K562 (cell line): ENCODE data around the gene VWA7. TPM values are rescaled to one million over a fixed set of nuclear protein-coding genes. Genes with fewer than 3 reads are reported as not detected.

Experiments used
- BDP1 ChIP-seq: IDR thresholded peaks from 3 replicates; pipeline ENCODE4 v1.6.1; 2011; ENCODE audit not compliant: insufficient read length, insufficient read depth
- CC2D1A ChIP-seq: fragments of 450-650 bp; IDR thresholded peaks from 2 replicates; pipeline ENCODE4 v1.6.1; 2017; ENCODE audit warnings: mild to moderate bottlenecking
- CCAR2 ChIP-seq: fragments of 200-400 bp; formaldehyde crosslinking; IDR thresholded peaks from 2 replicates; pipeline ENCODE4 v1.6.1; 2017; ENCODE audit warnings: mild to moderate bottlenecking, low read depth, low read length
- FOXK1 ChIP-seq: sonication (generic); formaldehyde crosslinking; IDR thresholded peaks from 2 replicates; pipeline ENCODE4 v1.8.0; 2022; ENCODE audit warnings: missing genetic modification reagents, mild to moderate bottlenecking, borderline replicate concordance
- KAT8 ChIP-seq: fragments of 450-650 bp; IDR thresholded peaks from 2 replicates; pipeline ENCODE4 v1.6.1; 2016; ENCODE audit warnings: low read depth, mild to moderate bottlenecking
- KDM1A ChIP-seq, 2 experiments: fragments of 450-650 bp; IDR thresholded peaks; 2 replicates each; pipeline ENCODE4 v1.6.1; 2016; ENCODE audit warnings: mild to moderate bottlenecking in 2 of 2
- KDM5B ChIP-seq: fragments of 200-600 bp; sonication (generic); IDR thresholded peaks from 2 replicates; pipeline ENCODE4 v1.6.1; 2012; ENCODE audit warnings: low read depth, mild to moderate bottlenecking, moderate library complexity, low read length, control low read depth, inconsistent platforms; ENCODE audit not compliant: insufficient replicate concordance
- MLLT1 ChIP-seq, 2 experiments: fragments of 450-650 bp; IDR thresholded peaks; 2 replicates each; pipeline ENCODE4 v1.6.1; 2016
- MYNN ChIP-seq, 2 experiments: sonication (generic); formaldehyde crosslinking in 1 of 2; IDR thresholded peaks; 2 replicates each; pipeline versions ENCODE4 v1.5.0 to v1.6.1; 2016 to 2020; ENCODE audit warnings: antibody characterized with exemption in 1 of 2, missing genetic modification reagents in 1 of 2
- SRSF7 ChIP-seq: fragments of 200-400 bp; formaldehyde crosslinking; optimal IDR thresholded peaks from 2 replicates; pipeline ENCODE3; 2017; ENCODE audit warnings: mild to moderate bottlenecking, low read depth, low read length
- XRCC5 ChIP-seq: fragments of 200-400 bp; formaldehyde crosslinking; IDR thresholded peaks from 2 replicates; pipeline ENCODE4 v1.6.1; 2017; ENCODE audit warnings: low read depth, mild to moderate bottlenecking, low read length
- ZNF217 ChIP-seq: sonication (generic); formaldehyde crosslinking; IDR thresholded peaks from 2 replicates; pipeline ENCODE4 v1.8.0; 2022; ENCODE audit warnings: mild to moderate bottlenecking, missing genetic modification reagents
- ZNF384 ChIP-seq: IDR thresholded peaks from 2 replicates; pipeline ENCODE4 v1.6.1; 2012; ENCODE audit warnings: low read depth, low read length, improper control_type of control experiment
- ZNF707 ChIP-seq: fragments of 250-450 bp; sonication (Bioruptor Pico); conservative IDR thresholded peaks from 2 replicates; pipeline ENCODE4 v1.8.0; 2022; ENCODE audit warnings: inconsistent platforms, mild to moderate bottlenecking, moderate library complexity
- polyA plus RNA-seq, 8 experiments: library from polyadenylated mRNA; depleted of rRNA in 4 of 8; stranded (reverse) in 5 of 8; unstranded in 3 of 8; fragments of >200 nt; fragmentation: Nextera tagmentation in 2 of 8; fragmentation: Illumina TruSeq in 1 of 8; extraction: Ambion mirVana in 2 of 8; extraction: Trizol in 1 of 8; gene quantifications; 2 replicates each; pipeline versions ENCODE4 v1.2.1 to v1.2.3, GENCODE V29; 2011 to 2014; ENCODE audit warnings: inconsistent platforms in 1 of 8, missing spikeins in 1 of 8
- total RNA-seq, 7 experiments: library from RNA; depleted of rRNA in 6 of 7; stranded (reverse); fragments of >200 nt in 6 of 7; fragmentation: Illumina TruSeq in 2 of 7; extraction: Trizol in 2 of 7; gene quantifications; 2 replicates each; pipeline versions ENCODE4 v1.2.1 to v1.2.3, GENCODE V29; 2011 to 2021; ENCODE audit warnings: low replicate concordance in 1 of 7
- TF ChIP-seq, protein P1 (sequence below): fragments of 150-350 bp; conservative IDR thresholded peaks from 2 replicates; pipeline ENCODE4 v1.6.1; 2014; ENCODE audit warnings: low read length
- TF ChIP-seq, protein P2 (sequence below): fragments of 200-800 bp; sonication (Bioruptor generic); IDR thresholded peaks from 2 replicates; pipeline ENCODE4 v1.6.1; 2017; ENCODE audit warnings: missing genetic modification characterization, missing compliant biosample characterization

Gene VWA7
- total and polyA plus RNA-seq, 9 of the 15 experiments (the other 6 are each of a cell fraction or from before 2014, with no cell fraction given), result 0.18 to 2.9 (median 0.95) TPM

GRCh38 chr6:31791324-31792089 lies 14.4 kb upstream of the VWA7 start (continued):
- TF ChIP-seq, protein P1, sequence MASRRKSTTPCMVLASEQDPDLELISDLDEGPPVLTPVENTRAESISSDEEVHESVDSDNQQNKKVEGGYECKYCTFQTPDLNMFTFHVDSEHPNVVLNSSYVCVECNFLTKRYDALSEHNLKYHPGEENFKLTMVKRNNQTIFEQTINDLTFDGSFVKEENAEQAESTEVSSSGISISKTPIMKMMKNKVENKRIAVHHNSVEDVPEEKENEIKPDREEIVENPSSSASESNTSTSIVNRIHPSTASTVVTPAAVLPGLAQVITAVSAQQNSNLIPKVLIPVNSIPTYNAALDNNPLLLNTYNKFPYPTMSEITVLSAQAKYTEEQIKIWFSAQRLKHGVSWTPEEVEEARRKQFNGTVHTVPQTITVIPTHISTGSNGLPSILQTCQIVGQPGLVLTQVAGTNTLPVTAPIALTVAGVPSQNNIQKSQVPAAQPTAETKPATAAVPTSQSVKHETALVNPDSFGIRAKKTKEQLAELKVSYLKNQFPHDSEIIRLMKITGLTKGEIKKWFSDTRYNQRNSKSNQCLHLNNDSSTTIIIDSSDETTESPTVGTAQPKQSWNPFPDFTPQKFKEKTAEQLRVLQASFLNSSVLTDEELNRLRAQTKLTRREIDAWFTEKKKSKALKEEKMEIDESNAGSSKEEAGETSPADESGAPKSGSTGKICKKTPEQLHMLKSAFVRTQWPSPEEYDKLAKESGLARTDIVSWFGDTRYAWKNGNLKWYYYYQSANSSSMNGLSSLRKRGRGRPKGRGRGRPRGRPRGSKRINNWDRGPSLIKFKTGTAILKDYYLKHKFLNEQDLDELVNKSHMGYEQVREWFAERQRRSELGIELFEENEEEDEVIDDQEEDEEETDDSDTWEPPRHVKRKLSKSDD, result no peak
- TF ChIP-seq KAT8 (no peak), SRSF7 (no peak), ZNF217 (CRISPR knock-in tag) (no peak), ZNF384 (peak; percentile 36; the same call in 1 of the 2 replicates), FOXK1 (CRISPR knock-in tag) (peak; percentile 68; the same call in 1 of the 2 replicates), CCAR2 (no peak), ZNF707 (CRISPR knock-in tag) (no peak), MLLT1 (IDR thresholded peaks at IDR 0.05) (peak; percentile 40 to 61; a peak in 1 of 4 replicates), BDP1 (no peak), CC2D1A (peak; percentile 56; the same call in 1 of the 2 replicates), KDM1A (IDR thresholded peaks at IDR 0.05) (no peak), KDM5B (no peak), XRCC5 (0 out of 2 replicates have a peak, but pooled peaks have one; percentile 23), MYNN (IDR thresholded peaks at IDR 0.05) (no peak), MYNN (CRISPR knock-in tag; IDR thresholded peaks at IDR 0.05) (peak; percentile 20; the same call in 1 of the 2 replicates)
- TF ChIP-seq, protein P2, sequence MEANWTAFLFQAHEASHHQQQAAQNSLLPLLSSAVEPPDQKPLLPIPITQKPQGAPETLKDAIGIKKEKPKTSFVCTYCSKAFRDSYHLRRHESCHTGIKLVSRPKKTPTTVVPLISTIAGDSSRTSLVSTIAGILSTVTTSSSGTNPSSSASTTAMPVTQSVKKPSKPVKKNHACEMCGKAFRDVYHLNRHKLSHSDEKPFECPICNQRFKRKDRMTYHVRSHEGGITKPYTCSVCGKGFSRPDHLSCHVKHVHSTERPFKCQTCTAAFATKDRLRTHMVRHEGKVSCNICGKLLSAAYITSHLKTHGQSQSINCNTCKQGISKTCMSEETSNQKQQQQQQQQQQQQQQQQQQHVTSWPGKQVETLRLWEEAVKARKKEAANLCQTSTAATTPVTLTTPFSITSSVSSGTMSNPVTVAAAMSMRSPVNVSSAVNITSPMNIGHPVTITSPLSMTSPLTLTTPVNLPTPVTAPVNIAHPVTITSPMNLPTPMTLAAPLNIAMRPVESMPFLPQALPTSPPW (CRISPR knock-in tag), result peak; percentile 46
